Measurements from ENCODE around the gene NOB1.

Gene NOB1

DNA sequence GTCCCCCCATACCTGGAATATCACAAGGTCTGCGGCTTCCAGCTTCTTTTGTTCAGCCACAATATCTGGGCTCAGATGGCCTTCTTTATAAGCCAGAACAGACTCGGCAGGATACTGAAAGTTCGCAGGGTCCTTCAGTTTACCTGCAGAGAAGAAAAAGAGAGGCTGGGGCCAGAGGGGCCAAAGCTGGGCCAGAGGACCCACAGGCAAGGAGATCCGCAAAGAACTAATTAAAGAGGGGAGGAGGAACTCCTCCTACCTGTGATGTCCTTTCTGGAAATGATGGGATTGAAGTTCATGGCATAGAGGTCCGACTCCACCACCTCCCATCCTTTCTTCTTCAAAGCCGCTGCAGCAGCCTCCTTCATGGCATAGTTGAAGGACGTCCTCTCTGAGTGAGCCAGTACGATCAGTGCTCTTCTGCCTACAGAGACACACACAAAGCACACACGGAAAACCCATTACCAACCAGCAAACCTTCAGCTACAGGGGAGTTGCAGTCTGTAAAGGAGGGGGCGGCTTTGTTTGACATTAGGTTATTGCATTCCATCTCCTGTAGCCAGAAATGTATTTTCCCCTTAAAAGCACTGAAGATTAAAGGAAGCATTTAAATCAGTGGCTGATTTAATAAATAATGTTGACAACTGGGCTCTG is 36.5 kb downstream of the NOB1 start:
- DNase-seq, result no peak

DNA sequence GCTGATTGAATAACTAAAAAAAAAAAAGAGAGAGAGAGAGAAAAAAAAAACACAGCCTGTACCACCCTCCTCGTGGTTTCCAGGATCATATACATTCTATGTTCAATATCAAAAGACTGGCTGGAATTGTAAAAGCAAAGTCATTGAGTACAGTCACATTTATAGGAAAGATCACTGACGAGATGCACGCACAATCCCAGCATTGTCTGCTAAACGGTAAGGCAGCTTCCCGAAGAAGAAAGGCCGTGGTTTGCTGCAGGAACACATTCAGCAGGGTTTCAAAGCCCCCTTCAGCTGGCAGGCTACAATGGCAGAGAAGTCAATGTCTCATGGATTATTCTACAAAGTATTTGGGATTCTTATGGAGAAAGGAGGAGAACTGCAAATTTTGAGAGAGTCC is 37.7 kb downstream of the NOB1 start:
- DNase-seq, result no peak

DNA sequence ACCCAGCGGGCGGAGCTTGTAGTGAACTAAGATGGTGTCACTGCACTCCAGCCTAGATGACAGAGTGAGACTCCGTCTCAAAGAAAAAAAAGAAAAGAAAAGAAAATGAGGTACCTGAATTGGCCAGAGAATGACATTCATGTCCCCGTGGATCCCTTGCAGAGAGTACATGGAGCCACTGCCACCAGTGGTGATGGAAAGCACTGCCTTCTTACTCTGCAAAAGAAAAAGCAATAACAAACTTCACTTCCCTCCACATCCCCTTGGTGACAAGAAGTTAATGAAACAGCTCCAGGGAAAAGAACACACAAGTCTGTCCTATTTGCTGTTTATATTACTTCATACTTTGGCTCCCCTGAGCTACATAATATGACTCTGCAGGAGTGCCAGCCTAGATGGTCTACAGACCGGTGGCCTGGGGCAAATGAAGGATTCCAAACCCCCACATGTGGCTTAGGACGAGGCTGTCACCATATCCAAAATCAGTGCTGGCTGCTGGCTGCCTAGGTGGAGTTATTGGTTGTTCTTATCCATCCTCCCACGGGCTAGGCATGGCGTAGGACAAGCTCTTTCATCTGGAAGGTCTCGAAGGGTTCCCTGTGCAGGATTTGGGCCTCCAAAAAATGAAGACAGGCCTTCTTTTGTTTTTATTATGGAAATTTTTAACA is 41.7 kb downstream of the NOB1 start:
- no peak for DNase-seq

DNA sequence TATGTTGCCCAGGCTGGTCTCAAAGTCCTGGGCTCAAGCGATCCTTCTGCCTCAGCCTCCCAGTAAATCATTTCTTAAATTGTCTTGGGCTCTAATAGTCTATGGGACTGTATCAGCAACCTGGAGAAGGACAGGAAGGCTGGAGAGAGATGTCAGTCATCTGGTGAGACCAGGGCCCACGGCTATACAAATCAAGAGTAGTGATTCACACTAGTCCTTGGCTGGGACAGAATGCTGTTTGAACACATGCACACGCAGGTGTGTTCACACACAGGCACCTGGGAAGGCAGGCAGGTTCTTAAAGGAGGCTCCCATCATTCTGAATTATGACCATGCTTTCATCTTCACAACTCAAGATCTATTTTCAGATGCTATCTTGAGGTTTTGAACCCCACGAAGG is 42.4 kb downstream of the NOB1 start:
- DNase-seq, result no peak

DNA sequence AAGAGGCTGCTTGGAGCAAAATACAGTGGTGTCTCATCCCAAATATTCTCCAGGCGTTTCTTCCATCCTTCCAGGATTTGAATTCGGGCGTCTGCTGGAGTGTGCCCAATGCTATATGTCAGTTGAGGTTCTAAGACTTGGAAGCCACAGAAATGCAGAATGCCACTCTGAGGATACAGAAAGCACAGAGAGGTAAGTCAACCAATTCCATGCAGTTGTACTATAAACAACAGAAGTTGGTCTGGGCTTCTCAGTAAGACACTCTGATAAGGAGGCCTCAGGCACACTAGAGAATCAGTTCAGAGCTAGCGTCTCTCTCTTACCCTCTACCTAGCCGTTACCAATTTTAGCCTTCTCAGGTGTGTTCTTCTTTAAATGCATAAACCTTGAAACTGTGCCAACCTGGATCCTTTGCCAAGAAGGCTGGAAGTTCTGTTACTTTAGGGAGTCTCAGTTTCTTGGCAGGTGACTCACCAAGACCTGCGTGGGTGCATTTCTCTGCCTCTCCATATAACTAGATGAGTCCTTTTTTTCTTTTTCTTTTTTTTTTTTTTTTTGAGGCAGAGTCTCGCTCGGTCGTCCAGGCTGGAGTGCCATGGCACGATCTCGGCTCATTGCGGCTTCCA is 43.5 kb downstream of the NOB1 start:
- DNase-seq, result no peak

DNA sequence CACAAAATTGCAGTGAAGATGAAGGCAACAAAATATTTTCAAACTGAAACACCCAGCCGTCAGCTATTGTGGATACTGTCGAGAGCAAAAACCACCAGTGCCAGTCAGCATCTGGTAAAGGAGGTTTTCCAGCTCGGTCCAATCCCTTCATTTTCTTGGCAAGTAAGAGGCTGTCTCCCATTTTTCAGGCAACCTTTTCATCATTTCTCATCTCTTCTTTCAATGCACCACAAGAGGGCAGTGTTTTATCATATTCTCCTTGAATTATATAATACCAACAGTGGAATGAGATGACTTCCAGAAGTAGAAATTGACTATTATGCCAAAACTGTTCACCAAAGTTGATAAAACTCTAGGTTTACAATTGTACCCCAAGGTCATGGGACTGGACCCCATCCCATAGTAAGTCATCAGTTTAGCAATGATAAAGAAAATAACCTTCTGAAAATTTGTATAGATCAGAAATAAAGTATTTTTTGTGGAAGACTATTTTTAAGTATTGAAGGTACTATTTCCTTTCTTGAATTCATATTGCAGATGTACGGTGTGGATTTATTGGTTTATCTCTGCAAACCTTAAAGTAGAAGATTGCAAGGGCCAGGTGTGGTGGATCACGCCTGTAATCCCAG is 45.2 kb downstream of the NOB1 start:
- peak; percentile 67 for DNase-seq

DNA sequence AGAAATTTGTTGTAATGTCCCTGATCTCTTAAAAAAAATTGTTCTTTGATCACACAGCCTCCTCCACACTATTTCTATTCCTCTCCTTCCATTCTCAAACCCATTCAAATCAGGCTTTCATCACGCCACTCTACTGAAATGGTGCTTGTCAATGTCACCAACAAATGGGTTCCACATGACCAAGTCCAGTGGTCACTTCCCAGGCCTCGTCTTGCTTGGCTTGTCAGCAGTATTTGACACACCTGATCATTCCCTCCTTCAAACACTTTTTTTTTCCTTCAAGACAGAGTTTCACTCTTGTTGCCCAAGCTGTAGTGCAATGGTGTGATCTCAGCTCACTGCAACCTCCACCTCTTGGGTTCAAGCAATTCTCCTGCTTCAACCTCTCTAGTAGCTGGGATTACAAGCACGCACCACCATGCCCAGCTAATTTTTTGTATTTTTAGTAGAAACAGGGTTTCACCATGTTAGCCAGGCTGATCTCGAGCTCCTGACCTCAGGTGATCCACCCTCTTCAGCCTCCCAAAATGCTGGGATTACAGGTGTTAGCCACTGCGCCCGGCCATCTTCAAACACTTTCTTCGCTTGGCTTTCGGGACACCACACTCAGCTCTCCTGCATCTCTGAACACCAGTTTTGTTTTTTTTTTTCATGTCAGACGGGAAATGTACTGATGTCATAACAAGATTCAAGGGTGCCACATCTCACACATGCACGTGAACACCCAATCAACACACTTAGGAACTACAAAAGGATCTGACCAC is 46.6 kb downstream of the NOB1 start:
- DNase-seq, result no peak

DNA sequence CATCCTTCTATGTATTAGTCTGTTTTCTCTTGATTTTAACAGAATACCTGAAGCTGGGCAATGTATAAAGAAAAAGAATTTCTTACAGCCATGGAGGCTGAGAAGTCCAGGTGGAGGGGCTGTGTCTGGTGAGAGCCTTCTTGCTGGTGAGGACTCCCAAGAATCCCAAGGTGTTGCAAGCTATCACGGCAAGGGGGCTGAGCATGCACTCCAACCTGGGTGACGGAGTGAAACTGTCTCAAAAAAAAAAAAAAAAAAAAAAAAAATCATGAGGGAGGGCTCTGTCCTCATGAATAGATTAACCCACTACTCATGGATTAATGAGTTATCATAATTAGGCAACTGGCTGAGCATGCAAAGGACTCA is 47.8 kb downstream of the NOB1 start:
- DNase-seq, result no peak

DNA sequence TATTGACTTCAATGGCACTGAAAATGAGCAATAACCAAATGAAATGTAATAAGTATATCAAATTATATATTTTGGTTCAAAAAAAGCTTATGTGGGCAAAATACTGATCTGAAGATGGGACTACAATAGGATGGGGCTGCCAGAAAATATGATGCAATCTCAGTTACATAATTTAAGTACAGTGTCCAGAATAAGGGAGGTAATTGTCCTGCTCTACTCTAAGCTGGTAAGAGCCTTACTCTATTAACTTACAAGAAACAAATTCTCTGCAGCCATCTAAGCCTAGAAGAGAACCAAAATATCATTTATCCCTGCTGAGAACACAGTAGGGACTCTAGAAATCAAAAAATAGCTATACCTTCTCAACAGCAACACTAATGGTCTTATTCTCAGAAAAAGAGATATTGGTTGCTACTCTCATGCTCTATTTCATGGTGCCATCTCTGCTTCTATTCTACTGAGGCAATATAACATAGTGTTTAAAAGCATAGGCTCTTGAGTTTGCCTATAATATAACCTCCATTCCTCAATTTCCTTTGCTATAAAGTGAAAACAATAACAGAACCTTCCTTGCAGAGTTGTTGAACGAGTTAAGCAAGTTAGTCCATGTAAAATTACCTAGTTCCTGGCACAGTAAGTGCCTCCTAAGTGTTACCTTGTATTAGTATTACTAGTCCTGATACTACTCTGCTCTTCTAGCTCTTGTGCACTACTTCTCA is 48.3 kb downstream of the NOB1 start:
- no peak for DNase-seq

DNA sequence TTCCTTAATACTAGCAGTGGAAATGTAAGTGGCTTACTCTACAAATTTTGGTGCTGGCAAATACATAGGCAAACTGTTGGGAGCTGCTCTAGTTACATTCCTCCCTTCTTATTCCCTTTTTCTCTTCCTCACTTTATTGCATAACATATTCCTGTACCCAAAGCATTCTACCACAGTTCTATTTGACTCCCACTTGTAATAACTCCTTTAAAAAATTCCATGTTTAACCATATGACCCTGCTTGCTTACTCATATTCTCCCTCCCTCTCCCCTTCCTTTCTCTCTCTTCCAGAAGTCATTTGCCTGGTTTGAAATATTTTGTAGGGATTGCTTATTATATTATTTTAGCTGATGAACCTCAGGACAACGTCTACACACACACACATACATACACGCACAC is 51.1 kb downstream of the NOB1 start:
- DNase-seq, result no peak

DNA sequence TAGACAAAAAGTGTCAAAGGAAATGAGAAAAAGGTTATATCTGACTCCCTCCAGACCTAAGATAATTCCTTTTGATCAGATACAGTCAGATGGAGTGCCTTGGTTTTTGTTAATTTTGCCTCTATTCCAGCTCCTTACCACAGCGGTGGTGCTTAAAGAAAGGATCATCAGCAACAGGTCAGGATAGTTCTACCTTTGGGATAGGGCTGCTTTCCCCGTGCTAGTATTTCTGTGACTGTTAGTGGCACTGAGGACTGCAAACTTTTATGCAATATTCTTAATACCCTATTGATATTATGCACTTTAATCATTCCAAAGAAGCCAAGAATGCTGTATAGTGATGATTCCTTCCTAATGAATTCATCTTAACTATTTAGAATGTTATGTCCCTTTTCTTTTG is 52.9 kb downstream of the NOB1 start:
- no peak for DNase-seq

DNA sequence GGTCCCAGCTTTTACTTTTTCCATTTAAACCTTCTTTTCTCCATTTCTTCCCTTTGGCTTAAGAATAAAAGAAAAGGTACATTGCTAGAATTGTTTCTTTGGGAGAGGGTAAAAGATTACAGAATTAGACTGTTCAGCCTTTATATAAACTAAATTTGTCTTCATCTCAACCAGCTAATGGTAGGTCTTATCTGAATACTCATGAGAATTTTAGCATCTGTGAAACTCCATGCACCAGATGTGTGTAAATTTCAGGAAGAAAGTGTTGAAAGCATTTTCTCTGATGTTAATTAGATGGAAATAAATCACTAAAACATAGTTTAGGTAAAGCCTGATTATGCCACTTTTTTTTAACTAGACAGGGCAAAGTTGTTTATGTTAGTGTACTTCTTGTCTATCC is 53.3 kb downstream of the NOB1 start:
- DNase-seq, result no peak

DNA sequence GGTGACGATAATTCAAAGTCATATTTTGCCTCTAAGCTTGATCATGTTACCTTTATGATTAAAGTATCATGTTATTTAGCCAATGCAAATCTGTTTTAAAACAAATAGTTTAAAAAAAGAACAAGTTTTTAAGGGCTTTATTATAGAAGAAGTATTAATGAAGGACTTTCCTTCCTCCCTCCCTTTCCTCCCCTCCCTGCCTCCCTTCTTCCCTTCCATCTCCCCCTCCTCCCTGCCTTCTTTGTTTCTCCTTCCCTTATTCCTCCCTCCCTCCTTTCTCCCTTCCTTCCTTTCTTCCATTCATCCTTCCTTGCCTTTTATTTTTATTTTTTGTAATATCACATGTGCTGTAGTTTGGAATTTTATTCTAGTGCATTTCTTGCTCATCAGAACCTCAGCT is 54.8 kb downstream of the NOB1 start:
- no peak for DNase-seq

DNA sequence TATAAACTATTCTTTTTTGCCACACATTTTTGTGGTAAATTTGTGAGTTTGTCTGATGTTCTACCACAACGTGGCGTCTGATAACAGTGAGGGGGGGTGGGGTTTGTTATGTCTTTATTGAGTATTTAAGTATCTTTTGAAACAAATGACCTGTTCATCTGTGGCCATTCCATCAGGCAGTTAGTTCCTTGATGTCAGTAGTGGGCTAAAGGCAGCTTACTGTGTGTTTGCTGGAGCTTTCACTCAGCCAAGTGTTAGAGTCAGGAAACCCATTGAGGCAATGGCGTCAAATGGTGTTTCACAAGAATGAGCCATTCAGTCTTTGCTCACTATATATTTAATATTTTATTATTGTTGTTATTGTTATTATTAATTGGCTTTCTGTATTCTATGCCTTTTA is 56.3 kb downstream of the NOB1 start:
- no peak for DNase-seq

DNA sequence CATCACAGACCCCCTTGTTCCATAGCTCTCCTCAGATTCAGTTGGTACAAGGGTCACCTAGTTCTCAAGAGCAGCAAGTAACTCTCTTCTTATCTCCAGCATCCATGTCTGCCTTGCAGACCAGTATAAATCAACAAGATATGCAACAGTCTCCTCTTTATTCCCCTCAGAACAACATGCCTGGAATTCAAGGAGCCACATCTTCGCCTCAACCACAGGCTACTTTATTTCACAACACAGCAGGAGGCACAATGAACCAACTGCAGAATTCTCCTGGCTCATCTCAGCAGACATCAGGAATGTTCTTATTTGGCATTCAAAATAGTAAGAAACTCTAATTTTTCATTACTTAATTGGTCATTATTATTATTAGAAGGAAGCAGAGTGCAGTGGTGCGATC is 60.8 kb downstream of the NOB1 start:
- DNase-seq, result no peak

DNA sequence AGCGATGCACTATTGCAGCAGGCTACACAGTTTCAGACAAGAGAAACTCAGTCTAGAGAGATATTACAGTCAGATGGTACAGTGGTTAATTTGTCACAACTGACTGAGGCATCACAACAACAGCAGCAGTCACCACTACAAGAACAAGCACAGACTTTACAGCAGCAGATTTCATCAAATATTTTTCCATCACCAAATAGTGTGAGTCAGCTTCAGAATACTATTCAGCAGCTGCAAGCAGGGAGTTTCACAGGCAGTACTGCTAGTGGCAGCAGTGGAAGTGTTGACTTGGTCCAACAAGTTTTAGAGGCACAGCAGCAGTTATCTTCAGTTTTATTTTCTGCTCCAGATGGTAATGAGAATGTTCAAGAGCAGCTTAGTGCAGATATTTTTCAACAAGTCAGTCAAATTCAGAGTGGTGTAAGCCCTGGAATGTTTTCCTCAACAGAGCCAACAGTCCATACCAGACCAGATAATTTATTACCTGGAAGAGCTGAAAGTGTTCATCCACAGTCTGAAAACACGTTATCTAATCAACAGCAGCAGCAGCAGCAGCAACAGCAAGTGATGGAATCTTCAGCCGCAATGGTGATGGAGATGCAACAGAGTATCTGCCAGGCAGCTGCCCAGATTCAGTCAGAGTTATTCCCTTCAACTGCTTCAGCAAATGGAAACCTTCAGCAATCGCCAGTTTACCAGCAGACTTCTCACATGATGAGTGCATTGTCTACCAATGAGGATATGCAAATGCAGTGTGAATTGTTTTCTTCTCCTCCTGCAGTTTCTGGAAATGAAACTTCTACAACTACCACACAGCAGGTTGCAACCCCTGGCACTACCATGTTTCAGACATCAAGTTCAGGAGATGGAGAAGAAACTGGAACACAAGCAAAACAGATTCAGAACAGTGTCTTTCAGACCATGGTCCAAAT is 62.5 kb downstream of the NOB1 start:
- no peak for DNase-seq
